DOHH2 (cell line): Measurements from ENCODE around the gene UTS2R.

Source experiments
- H3F3A ChIP-seq: fragments of 200-600 bp; sonication (generic), shearing (Covaris generic); 2 replicates; pipeline ENCODE4 v1.6.0; 2016; ENCODE audit warnings: antibody characterized with exemption, mild to moderate bottlenecking; ENCODE audit not compliant: control insufficient read depth, insufficient read depth
- H3K27ac ChIP-seq: fragments of 200-600 bp; sonication (generic); 2 replicates; pipeline ENCODE4 v1.5.1; 2014; ENCODE audit warnings: low read depth, mild to moderate bottlenecking, low read length, moderate library complexity
- H3K27me3 ChIP-seq: fragments of 200-600 bp; sonication (generic); 2 replicates; pipeline ENCODE4 v1.6.1; 2014; ENCODE audit warnings: mild to moderate bottlenecking, low read length, mixed read lengths; ENCODE audit not compliant: control insufficient read depth
- H3K36me3 ChIP-seq: fragments of 200-600 bp; sonication (generic); 2 replicates; pipeline ENCODE4 v1.6.1; 2014; ENCODE audit warnings: mild to moderate bottlenecking, low read length, moderate library complexity, mixed read lengths; ENCODE audit not compliant: control insufficient read depth
- H3K4me1 ChIP-seq: fragments of 200-600 bp; sonication (generic); 2 replicates; pipeline ENCODE4 v1.6.1; 2014; ENCODE audit warnings: mild to moderate bottlenecking, low read length, mixed read lengths; ENCODE audit not compliant: control insufficient read depth
- H3K4me2 ChIP-seq: fragments of 200-600 bp; sonication (generic); 2 replicates; pipeline ENCODE4 v1.6.0; 2014; ENCODE audit warnings: mild to moderate bottlenecking, low read length, moderate library complexity
- H3K4me3 ChIP-seq: fragments of 200-600 bp; sonication (generic); 2 replicates; pipeline ENCODE4 v1.5.1; 2014; ENCODE audit warnings: mild to moderate bottlenecking, low read length, mixed read lengths
- H3K79me2 ChIP-seq: fragments of 200-600 bp; sonication (generic); 2 replicates; pipeline ENCODE4 v1.6.1; 2014; ENCODE audit warnings: mild to moderate bottlenecking, low read length, mixed read lengths; ENCODE audit not compliant: control insufficient read depth
- H3K9me2 ChIP-seq: fragments of 200-600 bp; sonication (generic); replicated peaks from 2 replicates; pipeline ENCODE4 v1.6.1; 2014; ENCODE audit warnings: mild to moderate bottlenecking, low read length, mixed read lengths; ENCODE audit not compliant: control insufficient read depth
- H3K9me3 ChIP-seq: fragments of 200-600 bp; sonication (generic); 2 replicates; pipeline ENCODE4 v1.6.1; 2014; ENCODE audit warnings: antibody characterized with exemption, low read length, mixed read lengths; ENCODE audit not compliant: control insufficient read depth, insufficient read depth
- H4K20me1 ChIP-seq: fragments of 200-600 bp; sonication (generic); 2 replicates; pipeline ENCODE4 v1.6.0; 2014; ENCODE audit warnings: low read depth, mild to moderate bottlenecking, antibody characterized with exemption, low read length, moderate library complexity; ENCODE audit not compliant: control insufficient read depth, insufficient read depth
- CTCF ChIP-seq: fragments of 200-600 bp; sonication (generic); IDR thresholded peaks from one replicate; pipeline ENCODE4 v1.5.1; 2014; ENCODE audit warnings: antibody characterized with exemption, mild to moderate bottlenecking, low read depth, low read length; ENCODE audit not compliant: poor library complexity, severe bottlenecking
- EZH2phosphoT487 ChIP-seq: fragments of 200-600 bp; sonication (generic); IDR thresholded peaks from 2 replicates; pipeline ENCODE4 v1.6.1; 2017; ENCODE audit warnings: borderline replicate concordance, mild to moderate bottlenecking, antibody characterized with exemption, low read length, moderate library complexity, mixed read lengths

The UTS2R gene

GRCh38 chr17:82397449-82398335 lies 26.1 kb downstream of the UTS2R start:
- H4K20me1 ChIP-seq: no peaks in the 10 kb centered on the region
- no peaks in the 10 kb centered on the region for H3F3A ChIP-seq
- H3K27ac ChIP-seq: no peak overlapping the region
- no peak overlapping the region for H3K4me3 ChIP-seq
- no peaks in the 10 kb centered on the region for H3K9me2 ChIP-seq
- no peak overlapping the region for H3K4me2 ChIP-seq
- peaks cover under 1% of the 10 kb centered on the region; the same call in 1 of the 2 replicates for H3K36me3 ChIP-seq
- H3K9me3 ChIP-seq: no peaks in the 10 kb centered on the region
- no peaks in the 10 kb centered on the region for H3K27me3 ChIP-seq
- TF ChIP-seq CTCF: no peak
- no peak for TF ChIP-seq EZH2phosphoT487
- H3K4me1 ChIP-seq: 0 out of 2 replicates have a peak, but pooled peaks cover 2% of the 10 kb centered on the region
- H3K79me2 ChIP-seq: no peaks in the 10 kb centered on the region

GRCh38 chr17:82399041-82399441 lies 27.5 kb downstream of the UTS2R start:
- no peak overlapping the region for H3K4me3 ChIP-seq
- H3K9me2 ChIP-seq: no peaks in the 10 kb centered on the region
- H3F3A ChIP-seq: no peaks in the 10 kb centered on the region
- no peak overlapping the region for H3K27ac ChIP-seq
- no peaks in the 10 kb centered on the region for H4K20me1 ChIP-seq
- H3K27me3 ChIP-seq: no peaks in the 10 kb centered on the region
- H3K4me2 ChIP-seq: no peak overlapping the region
- no peaks in the 10 kb centered on the region for H3K79me2 ChIP-seq
- H3K9me3 ChIP-seq: no peaks in the 10 kb centered on the region
- no peak for TF ChIP-seq EZH2phosphoT487
- no peak for TF ChIP-seq CTCF
- H3K36me3 ChIP-seq: peaks cover 6% of the 10 kb centered on the region; the same call in 1 of the 2 replicates
- H3K4me1 ChIP-seq: 0 out of 2 replicates have a peak, but pooled peaks cover 2% of the 10 kb centered on the region

GRCh38 chr17:82399601-82400101 lies 28.1 kb downstream of the UTS2R start:
- Histone ChIP-seq H3K4me1 (0 out of 2 replicates have a peak, but pooled peaks cover 2% of the 10 kb centered on the region), H3K9me3 (no peaks in the 10 kb centered on the region), H3K27ac (no peak overlapping the region), H3K4me2 (no peak overlapping the region), H4K20me1 (no peaks in the 10 kb centered on the region), H3K9me2 (no peaks in the 10 kb centered on the region), H3F3A (no peaks in the 10 kb centered on the region), H3K4me3 (no peak overlapping the region), H3K36me3 (peaks cover 6% of the 10 kb centered on the region; the same call in 1 of the 2 replicates), H3K27me3 (no peaks in the 10 kb centered on the region), H3K79me2 (no peaks in the 10 kb centered on the region)
- TF ChIP-seq CTCF (no peak), EZH2phosphoT487 (no peak)
